Loucy (cell line): ENCODE data around the gene TPMT.

Experiments
- H2AFZ ChIP-seq: fragments of 200-600 bp; sonication (generic); 2 replicates; pipeline ENCODE4 v1.6.0; 2016; ENCODE audit warnings: antibody characterized with exemption, mild to moderate bottlenecking, low read length, moderate library complexity
- H3F3A ChIP-seq: fragments of 200-600 bp; 2 replicates; pipeline ENCODE4 v1.6.0; 2016; ENCODE audit warnings: antibody characterized with exemption, low read depth, mild to moderate bottlenecking
- H3K27me3 ChIP-seq: fragments of 200-600 bp; sonication (generic); 2 replicates; pipeline ENCODE4 v1.6.1; 2014; ENCODE audit warnings: low read length, mild to moderate bottlenecking; ENCODE audit not compliant: insufficient read depth, poor library complexity, severe bottlenecking
- H3K36me3 ChIP-seq: fragments of 200-600 bp; sonication (generic); 2 replicates; pipeline ENCODE4 v1.6.1; 2016; ENCODE audit warnings: low read length; ENCODE audit not compliant: insufficient read depth
- H3K4me1 ChIP-seq: fragments of 200-600 bp; sonication (generic); 2 replicates; pipeline ENCODE4 v1.5.1; 2014; ENCODE audit warnings: low read length, mild to moderate bottlenecking; ENCODE audit not compliant: insufficient read depth, poor library complexity, severe bottlenecking
- H3K4me2 ChIP-seq: fragments of 200-600 bp; sonication (generic); 2 replicates; pipeline ENCODE4 v1.6.0; 2014; ENCODE audit warnings: antibody characterized with exemption, low read length, low read depth, mild to moderate bottlenecking; ENCODE audit not compliant: poor library complexity, severe bottlenecking
- H3K4me3 ChIP-seq: fragments of 200-600 bp; sonication (generic); 2 replicates; pipeline ENCODE4 v1.5.1; 2014; ENCODE audit warnings: low read length, mild to moderate bottlenecking, mixed read lengths; ENCODE audit not compliant: poor library complexity, severe bottlenecking
- H3K79me2 ChIP-seq: fragments of 200-600 bp; sonication (generic); 2 replicates; pipeline ENCODE4 v1.6.1; 2014; ENCODE audit warnings: low read length; ENCODE audit not compliant: insufficient read depth
- H3K9ac ChIP-seq: fragments of 200-600 bp; sonication (generic); 2 replicates; pipeline ENCODE4 v1.6.0; 2014; ENCODE audit warnings: mild to moderate bottlenecking, low read depth, low read length, moderate library complexity; ENCODE audit not compliant: poor library complexity, severe bottlenecking
- H3K9me2 ChIP-seq: fragments of 200-600 bp; sonication (generic); replicated peaks from 2 replicates; pipeline ENCODE4 v1.6.1; 2016; ENCODE audit warnings: low read depth, low read length, mixed read lengths
- H3K9me3 ChIP-seq: fragments of 200-600 bp; sonication (generic); 2 replicates; pipeline ENCODE4 v1.6.1; 2014; ENCODE audit warnings: mild to moderate bottlenecking, antibody characterized with exemption, low read length, low read depth; ENCODE audit not compliant: insufficient read depth
- H4K20me1 ChIP-seq: fragments of 200-600 bp; sonication (generic); 2 replicates; pipeline ENCODE4 v1.6.0; 2014; ENCODE audit warnings: antibody characterized with exemption, low read length, mild to moderate bottlenecking; ENCODE audit not compliant: insufficient read depth, poor library complexity, severe bottlenecking
- EZH2phosphoT487 ChIP-seq: fragments of 200-600 bp; IDR thresholded peaks from 2 replicates; pipeline ENCODE4 v1.6.1; 2018; ENCODE audit warnings: antibody characterized with exemption, mild to moderate bottlenecking, moderate library complexity, borderline replicate concordance
- TF ChIP-seq, protein P1 (sequence below): fragments of 200-600 bp; sonication (generic); conservative IDR thresholded peaks from 2 replicates; pipeline ENCODE4 v1.5.1; 2014; ENCODE audit warnings: mild to moderate bottlenecking, antibody characterized with exemption, low read length

The TPMT gene

DNA sequence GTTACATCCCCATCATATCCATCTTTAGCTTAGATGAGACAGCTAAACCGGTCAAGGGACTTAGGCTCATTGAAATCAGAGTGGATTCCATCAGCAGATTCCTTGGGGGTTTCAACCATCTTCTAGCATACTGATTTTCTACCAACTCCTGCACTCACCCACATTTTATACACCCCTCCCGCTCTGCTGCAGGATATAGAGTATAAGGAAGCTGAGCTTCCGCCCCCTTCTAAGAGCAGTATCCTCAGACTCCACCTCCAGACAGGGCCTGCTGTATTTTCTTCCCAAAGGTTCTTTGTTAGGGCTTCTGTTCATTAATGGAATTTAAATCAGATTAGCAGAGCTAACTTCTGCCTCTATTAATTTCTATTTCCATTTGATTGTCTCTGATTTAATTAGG lies 22.5 kb downstream of the TPMT start:
- Histone ChIP-seq H3K4me1 (no peaks in the 10 kb centered on the region), H3K9me2 (no peaks in the 10 kb centered on the region), H4K20me1 (no peaks in the 10 kb centered on the region), H3K4me3 (no peak overlapping the region), H3F3A (no peaks in the 10 kb centered on the region), H3K9me3 (no peaks in the 10 kb centered on the region), H3K79me2 (no peaks in the 10 kb centered on the region), H3K4me2 (no peak overlapping the region), H3K27me3 (no peaks in the 10 kb centered on the region), H3K9ac (no peak overlapping the region), H2AFZ (no peak overlapping the region), H3K36me3 (no peaks in the 10 kb centered on the region; the same call in 1 of the 2 replicates)
- TF ChIP-seq, protein P1, sequence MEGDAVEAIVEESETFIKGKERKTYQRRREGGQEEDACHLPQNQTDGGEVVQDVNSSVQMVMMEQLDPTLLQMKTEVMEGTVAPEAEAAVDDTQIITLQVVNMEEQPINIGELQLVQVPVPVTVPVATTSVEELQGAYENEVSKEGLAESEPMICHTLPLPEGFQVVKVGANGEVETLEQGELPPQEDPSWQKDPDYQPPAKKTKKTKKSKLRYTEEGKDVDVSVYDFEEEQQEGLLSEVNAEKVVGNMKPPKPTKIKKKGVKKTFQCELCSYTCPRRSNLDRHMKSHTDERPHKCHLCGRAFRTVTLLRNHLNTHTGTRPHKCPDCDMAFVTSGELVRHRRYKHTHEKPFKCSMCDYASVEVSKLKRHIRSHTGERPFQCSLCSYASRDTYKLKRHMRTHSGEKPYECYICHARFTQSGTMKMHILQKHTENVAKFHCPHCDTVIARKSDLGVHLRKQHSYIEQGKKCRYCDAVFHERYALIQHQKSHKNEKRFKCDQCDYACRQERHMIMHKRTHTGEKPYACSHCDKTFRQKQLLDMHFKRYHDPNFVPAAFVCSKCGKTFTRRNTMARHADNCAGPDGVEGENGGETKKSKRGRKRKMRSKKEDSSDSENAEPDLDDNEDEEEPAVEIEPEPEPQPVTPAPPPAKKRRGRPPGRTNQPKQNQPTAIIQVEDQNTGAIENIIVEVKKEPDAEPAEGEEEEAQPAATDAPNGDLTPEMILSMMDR = no peak
- no peak for TF ChIP-seq EZH2phosphoT487

DNA sequence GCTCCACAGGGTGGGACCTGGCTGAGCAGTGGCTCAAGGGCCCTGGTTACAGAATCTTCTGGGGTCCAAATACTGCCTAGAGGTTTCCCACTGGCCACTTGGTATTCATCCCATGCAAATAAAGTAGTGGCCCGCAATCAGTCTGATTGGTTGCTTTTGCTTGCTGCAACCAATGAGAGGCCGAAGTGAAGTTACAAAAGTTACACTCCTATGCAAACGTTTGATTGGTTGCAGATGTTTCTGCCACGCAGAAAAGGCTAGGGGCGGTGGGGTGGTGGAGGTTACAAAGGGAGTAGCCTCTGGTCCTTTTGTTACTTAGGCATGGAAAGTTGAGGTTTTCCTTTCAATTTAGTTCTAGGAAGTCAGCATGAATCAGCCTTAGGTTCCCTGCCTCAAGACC lies 28.8 kb downstream of the TPMT start:
- Histone ChIP-seq H3F3A (no peaks in the 10 kb centered on the region), H3K36me3 (no peaks in the 10 kb centered on the region), H3K27me3 (no peaks in the 10 kb centered on the region), H3K9me3 (no peaks in the 10 kb centered on the region), H3K4me3 (no peak overlapping the region), H2AFZ (no peak overlapping the region), H3K9ac (no peak overlapping the region), H3K4me2 (no peak overlapping the region), H4K20me1 (no peaks in the 10 kb centered on the region), H3K79me2 (no peaks in the 10 kb centered on the region), H3K4me1 (no peaks in the 10 kb centered on the region), H3K9me2 (no peaks in the 10 kb centered on the region)
- no peak for TF ChIP-seq EZH2phosphoT487
- TF ChIP-seq, protein P1 = no peak

DNA sequence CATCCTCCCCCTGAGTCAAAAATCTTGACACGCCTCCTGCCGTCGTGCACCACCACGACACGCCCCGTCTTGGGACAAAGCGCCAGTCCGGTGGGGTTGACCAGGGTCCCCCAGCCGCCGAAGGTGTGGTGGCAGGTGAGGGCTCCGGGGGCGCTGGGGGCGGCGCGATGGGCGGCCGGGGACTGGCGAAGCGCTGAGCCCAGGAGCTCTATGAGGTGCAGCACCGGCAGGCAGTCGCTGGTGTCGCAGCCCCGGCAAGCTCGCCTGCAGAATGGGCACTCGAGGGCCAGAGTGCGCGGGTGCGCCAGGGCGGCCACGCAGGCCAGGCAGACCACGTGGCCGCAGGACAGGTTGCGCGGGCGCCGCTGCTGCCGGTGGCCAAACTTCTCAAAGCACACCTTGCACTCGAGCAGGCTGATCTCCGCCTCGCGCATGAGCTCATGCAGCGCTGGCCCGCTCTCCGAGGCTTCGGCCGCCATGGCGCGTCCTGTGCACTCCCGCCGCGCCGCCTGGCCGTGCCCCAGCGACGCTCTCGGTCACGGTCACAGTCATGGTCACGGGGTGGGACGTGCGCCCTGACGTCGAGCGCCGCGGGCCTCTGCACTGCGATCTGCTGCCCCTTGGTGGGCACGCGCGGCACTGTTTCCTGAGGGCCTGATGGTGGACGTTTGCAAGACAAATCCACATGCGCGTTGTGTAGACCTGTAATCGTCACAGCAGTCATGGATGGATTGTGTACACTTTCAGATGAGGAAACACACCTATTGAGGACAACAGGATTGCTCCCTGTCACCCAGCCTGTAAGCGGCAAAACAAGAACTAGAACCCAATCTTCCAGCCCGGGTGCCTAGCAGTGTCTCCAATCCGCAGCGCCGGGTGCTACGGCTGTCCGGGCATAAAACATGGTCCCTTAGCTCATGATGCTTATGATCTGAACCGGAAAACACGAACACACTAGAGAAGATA lies 32.5 kb downstream of the TPMT start, which contains the start of gene NHLRC1:
Gene NHLRC1 (minus strand): TSS at position 550 of the 966 bp plus-strand sequence. CDS start 71 bp downstream, at position 479.
- Histone ChIP-seq H4K20me1 (no peaks in the 10 kb centered on the region), H3K9me2 (no peaks in the 10 kb centered on the region), H3F3A (no peaks in the 10 kb centered on the region), H3K36me3 (no peaks in the 10 kb centered on the region), H2AFZ (no peak within 1 kb of the TSS), H3K4me1 (no peaks in the 10 kb centered on the region), H3K79me2 (no peaks in the 10 kb centered on the region), H3K4me2 (no peak within 1 kb of the TSS), H3K27me3 (peaks cover 21% of the 10 kb centered on the region), H3K4me3 (no peak within 1 kb of the TSS), H3K9ac (no peak within 1 kb of the TSS), H3K9me3 (no peaks in the 10 kb centered on the region)
- no peak for TF ChIP-seq EZH2phosphoT487
- TF ChIP-seq, protein P1 = peak; percentile 39
